Kidney tubule cell (primary cell): ENCODE results near the gene IZUMO1.

Experiments
- DNase-seq: peaks from one replicate; pipeline ENCODE4 v3.0.0-alpha.2; 2018; ENCODE audit warnings: low spot score

Gene IZUMO1

GRCh38 chr19:48757089-48757675 lies 10.5 kb upstream of the IZUMO1 start:
- DNase-seq: no peak

- DNase-seq: no peak
Measured at GRCh38 chr19:48756686-48757085, 10.0 kb upstream of the IZUMO1 start.

GRCh38 chr19:48756212-48756611 lies 9.5 kb upstream of the IZUMO1 start:
- no peak for DNase-seq

GRCh38 chr19:48755787-48756186 lies 9.1 kb upstream of the IZUMO1 start:
- DNase-seq: no peak

GRCh38 chr19:48755084-48755641 lies 8.5 kb upstream of the IZUMO1 start, which contains the start of gene FGF21:
Gene FGF21, plus strand, starts transcription at chr19:48755524. Its CDS starts 713 bp downstream, at chr19:48756237.
- no peak for DNase-seq

- peak; percentile 81 for DNase-seq
Measured at GRCh38 chr19:48752496-48753365, 6.0 kb upstream of the IZUMO1 start, which contains the start of gene FUT1. Gene FUT1, minus strand, starts transcription at chr19:48752641. Its CDS starts 1,360 bp downstream, at chr19:48751281.

GRCh38 chr19:48751845-48752495 lies 5.3 kb upstream of the IZUMO1 start:
- no peak for DNase-seq

- no peak for DNase-seq
Measured at GRCh38 chr19:48750771-48751504, 4.2 kb upstream of the IZUMO1 start.

- DNase-seq: no peak
Measured at GRCh38 chr19:48750351-48750750, 3.6 kb upstream of the IZUMO1 start.

GRCh38 chr19:48749571-48750198 lies 3.0 kb upstream of the IZUMO1 start:
- DNase-seq: no peak

- no peak for DNase-seq
Measured at GRCh38 chr19:48746110-48746509, 599 bp downstream of the IZUMO1 start.

GRCh38 chr19:48745208-48745995 lies 1.3 kb downstream of the IZUMO1 start:
- DNase-seq: peak; percentile 66

- no peak for DNase-seq
Measured at GRCh38 chr19:48742096-48742495, 4.6 kb downstream of the IZUMO1 start.

- no peak for DNase-seq
Measured at GRCh38 chr19:48741129-48741999, 5.3 kb downstream of the IZUMO1 start.

GRCh38 chr19:48740164-48740972 lies 6.3 kb downstream of the IZUMO1 start, which contains the start of gene RASIP1:
Gene RASIP1, minus strand, starts transcription at chr19:48740610. Its CDS starts 328 bp downstream, at chr19:48740282.
- no peak for DNase-seq

GRCh38 chr19:48739404-48740163 lies 7.1 kb downstream of the IZUMO1 start:
- DNase-seq: no peak

- DNase-seq: peak; percentile 91
Measured at GRCh38 chr19:48738557-48739403, 7.9 kb downstream of the IZUMO1 start.
